HG02763 (cell line): ENCODE measurements around the gene AHCYL2.
"Not testable (repeated sequence)": the region's sequence is repeated elsewhere in the genome, so short reads cannot be mapped to it uniquely, and the experiment has no call there.

Experiments
- ATAC-seq: cut with Tn5 transposase; IDR thresholded peaks from one replicate; pipeline ENCODE4 v1.9.1; 2021; ENCODE audit warnings: mild to moderate bottlenecking, moderate library complexity; ENCODE audit not compliant: unreplicated experiment

The AHCYL2 gene

GRCh38 chr7:129282865-129283264 lies 58.0 kb downstream of the AHCYL2 start:
- no peak for ATAC-seq

GRCh38 chr7:129283936-129284335 lies 59.1 kb downstream of the AHCYL2 start:
- ATAC-seq, result no peak

DNA sequence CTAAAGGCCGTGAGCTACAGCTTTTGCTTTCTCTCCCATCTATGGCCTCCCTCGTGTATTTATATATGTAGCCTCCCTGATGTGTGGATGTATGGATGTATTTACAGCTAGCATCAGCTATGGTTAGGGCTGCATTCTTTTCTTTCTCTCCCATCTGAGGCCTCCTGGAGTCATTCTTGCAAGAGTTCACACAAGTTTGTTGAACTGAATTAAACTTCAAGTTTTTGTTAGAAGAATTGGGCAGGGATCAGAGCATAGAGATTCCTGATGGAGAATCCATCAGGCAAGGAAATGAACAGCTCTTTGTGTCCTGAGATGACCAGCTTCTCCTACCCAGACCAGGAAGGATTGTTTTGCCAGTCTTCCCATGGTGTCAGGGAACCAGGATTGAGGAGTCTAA lies 60.3 kb downstream of the AHCYL2 start:
- ATAC-seq, result no peak

DNA sequence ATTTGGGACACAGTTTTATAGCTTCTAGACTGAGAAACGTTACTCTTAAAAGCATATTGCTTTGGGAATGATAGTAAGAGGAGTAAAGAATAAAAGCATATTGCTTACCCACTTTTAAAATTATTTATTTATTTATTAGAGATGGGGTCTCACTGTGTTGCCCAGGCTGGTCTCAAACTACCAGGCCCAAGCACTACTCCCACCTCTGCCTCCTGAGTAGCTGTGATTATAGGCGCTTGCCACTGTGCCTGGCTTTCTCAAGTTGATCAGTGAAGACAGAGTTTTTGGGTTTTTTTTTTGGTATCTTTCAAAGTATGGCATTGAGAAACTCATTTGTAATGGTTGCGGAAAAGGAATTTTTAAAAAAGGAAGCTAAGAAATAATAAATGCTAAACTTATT lies 68.0 kb downstream of the AHCYL2 start:
- no peak for ATAC-seq

- ATAC-seq, result no peak
Observed at GRCh38 chr7:129295015-129295423, 70.2 kb downstream of the AHCYL2 start.

- no peak for ATAC-seq
Observed at GRCh38 chr7:129298268-129298893, 73.6 kb downstream of the AHCYL2 start.

GRCh38 chr7:129299889-129300288 lies 75.1 kb downstream of the AHCYL2 start:
- no peak for ATAC-seq

GRCh38 chr7:129300299-129300698 lies 75.5 kb downstream of the AHCYL2 start:
- not testable (repeated sequence) for ATAC-seq

GRCh38 chr7:129307592-129307991 lies 82.8 kb downstream of the AHCYL2 start:
- no peak for ATAC-seq

DNA sequence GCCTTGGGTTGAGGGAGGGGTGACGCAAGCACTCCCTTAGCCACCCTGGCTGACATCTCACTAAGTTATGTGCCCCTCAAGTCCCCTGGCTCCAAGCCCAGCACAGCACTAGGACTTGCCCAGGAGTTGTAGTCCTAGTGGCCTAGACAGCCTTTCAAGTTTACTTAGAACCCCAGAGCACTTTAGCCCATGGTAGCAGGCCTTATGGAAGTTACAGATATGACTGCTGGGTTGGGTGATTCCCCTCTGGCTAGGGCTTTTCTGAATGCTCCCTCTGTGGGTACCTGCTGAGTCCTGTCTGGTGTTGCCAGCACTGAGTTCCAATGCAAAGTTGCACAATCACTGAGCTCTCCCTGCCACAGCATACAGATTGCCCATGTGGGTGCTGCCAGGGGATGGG lies 83.2 kb downstream of the AHCYL2 start:
- no peak for ATAC-seq

GRCh38 chr7:129311429-129311828 lies 86.6 kb downstream of the AHCYL2 start:
- no peak for ATAC-seq

- ATAC-seq, result no peak
Observed at GRCh38 chr7:129313282-129313681, 88.5 kb downstream of the AHCYL2 start.

DNA sequence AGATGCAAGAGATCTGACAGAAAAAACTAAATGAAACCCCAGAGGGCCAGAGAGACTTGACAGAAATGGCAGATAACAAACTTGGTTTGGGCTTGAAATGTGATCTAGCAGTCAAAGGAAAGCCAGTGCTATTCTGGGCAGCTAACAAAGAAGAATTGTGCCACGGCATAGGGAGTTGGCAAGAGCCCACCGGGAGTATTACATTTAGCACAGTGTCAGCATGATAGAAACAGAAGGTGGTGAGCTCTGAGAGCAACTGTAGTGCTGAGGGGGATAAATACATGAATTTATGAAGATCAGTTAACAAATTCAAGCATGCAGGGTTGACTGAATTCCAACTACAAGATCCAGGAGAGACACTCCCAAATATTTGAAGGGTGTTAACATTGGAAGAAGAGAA lies 91.1 kb downstream of the AHCYL2 start:
- ATAC-seq, result no peak

DNA sequence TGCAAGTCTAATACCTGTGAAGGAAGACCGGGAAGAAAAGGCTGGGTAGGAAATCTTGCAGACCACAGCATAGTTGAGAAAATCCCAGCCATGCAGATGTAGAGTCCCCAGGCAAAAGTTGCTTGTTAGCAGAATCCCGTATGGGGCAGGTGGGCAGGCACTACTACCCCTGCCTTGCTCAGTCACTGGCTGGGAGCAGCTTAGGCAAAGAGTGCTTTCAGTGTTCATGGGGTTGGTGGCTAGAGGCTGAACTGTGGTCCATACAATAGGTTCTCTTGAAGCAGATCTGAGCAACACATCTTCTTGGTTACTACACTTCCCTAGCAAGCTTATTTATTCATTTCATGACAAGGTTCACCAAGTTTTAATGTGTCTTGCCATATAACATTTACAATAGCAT lies 92.6 kb downstream of the AHCYL2 start:
- no peak for ATAC-seq

DNA sequence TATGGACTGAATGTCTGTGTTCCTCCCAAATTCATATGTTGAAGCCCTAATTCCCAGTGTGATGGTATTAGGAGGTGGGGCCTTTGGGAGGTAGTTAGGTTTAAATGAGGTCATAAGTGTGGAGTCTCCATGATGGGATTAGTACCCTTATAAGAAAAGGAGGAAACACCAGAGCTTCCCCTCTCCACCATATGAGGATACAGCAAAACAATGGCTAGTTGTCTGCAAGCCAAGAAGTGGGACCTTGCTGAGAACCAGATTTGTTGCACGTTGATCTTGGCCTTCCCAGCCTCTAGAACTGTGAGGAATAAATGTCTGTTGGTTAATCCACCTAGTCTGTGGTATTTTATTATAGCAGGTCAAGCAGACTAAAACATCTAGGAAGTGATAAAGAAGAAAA lies 102.2 kb downstream of the AHCYL2 start:
- ATAC-seq, result no peak

DNA sequence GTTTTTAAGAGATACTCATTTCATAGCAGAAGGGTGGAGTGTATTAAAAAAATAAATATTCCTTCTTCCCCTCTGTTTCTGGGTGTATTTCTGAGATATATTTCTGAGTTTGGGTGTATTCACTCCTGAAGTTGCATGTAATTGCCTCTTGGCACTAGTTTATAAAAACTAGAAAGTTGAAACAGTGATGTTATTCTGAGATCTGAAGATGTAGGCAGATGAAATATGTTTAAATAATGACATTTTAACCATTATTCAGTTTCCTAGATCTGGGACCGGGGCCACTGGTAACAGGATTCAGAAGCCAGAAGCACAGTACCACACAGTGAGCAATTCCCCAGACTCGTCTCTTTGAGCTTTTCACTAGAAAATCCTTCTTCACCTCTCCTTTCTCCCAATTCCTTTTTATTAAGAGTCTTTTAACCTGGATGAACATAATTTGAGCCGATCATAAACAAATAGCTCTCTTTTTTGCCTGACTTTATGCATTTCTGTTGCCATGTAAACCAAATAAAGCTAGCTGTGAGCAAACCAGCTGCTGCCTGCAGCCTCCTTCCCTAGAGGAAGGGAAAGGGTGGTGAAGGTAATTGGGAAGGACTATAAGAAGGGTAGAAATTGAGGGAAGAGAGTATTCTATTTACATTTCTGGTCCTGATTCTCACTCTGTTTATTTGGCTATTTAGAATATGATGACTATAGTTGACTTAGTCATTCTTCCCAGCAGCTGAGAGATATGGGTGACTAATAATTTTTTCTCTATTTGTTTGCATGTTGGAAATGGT lies 107.6 kb downstream of the AHCYL2 start:
- ATAC-seq, result no peak

GRCh38 chr7:129334473-129334872 lies 109.6 kb downstream of the AHCYL2 start:
- no peak for ATAC-seq

- ATAC-seq, result no peak
Observed at GRCh38 chr7:129338450-129338849, 113.6 kb downstream of the AHCYL2 start.

- ATAC-seq, result no peak
Observed at GRCh38 chr7:129341212-129341611, 116.4 kb downstream of the AHCYL2 start.

GRCh38 chr7:129341816-129342806 lies 117.3 kb downstream of the AHCYL2 start:
- ATAC-seq, result no peak

GRCh38 chr7:129343099-129343700 lies 118.4 kb downstream of the AHCYL2 start:
- ATAC-seq, result no peak
